ENCODE measurements around the gene TMEM176A.

The TMEM176A gene

GRCh38 chr7:150829426-150829825 lies 28.9 kb downstream of the TMEM176A start:
- Histone ChIP-seq H2AFZ (no peak overlapping the region), H3K27me3 (ENCODE audit: control insufficient read depth, insufficient read depth, low read length) (no peaks in the 10 kb centered on the region), H3K4me1 (no peaks in the 10 kb centered on the region), H3K9ac (no peak overlapping the region), H3K27ac (no peak overlapping the region), H3K79me2 (no peaks in the 10 kb centered on the region), H3K4me3 (ENCODE audit: low read depth, low read length) (no peak overlapping the region), H3K4me2 (ENCODE audit: low read length) (no peak overlapping the region), H3K36me3 (ENCODE audit: control insufficient read depth, insufficient read depth, low read length) (no peaks in the 10 kb centered on the region), H3K9me3 (ENCODE audit: control insufficient read depth, low read length) (no peaks in the 10 kb centered on the region)
- TF ChIP-seq, protein P1, sequence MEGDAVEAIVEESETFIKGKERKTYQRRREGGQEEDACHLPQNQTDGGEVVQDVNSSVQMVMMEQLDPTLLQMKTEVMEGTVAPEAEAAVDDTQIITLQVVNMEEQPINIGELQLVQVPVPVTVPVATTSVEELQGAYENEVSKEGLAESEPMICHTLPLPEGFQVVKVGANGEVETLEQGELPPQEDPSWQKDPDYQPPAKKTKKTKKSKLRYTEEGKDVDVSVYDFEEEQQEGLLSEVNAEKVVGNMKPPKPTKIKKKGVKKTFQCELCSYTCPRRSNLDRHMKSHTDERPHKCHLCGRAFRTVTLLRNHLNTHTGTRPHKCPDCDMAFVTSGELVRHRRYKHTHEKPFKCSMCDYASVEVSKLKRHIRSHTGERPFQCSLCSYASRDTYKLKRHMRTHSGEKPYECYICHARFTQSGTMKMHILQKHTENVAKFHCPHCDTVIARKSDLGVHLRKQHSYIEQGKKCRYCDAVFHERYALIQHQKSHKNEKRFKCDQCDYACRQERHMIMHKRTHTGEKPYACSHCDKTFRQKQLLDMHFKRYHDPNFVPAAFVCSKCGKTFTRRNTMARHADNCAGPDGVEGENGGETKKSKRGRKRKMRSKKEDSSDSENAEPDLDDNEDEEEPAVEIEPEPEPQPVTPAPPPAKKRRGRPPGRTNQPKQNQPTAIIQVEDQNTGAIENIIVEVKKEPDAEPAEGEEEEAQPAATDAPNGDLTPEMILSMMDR (IDR thresholded peaks at IDR 0.05): no peak

DNA sequence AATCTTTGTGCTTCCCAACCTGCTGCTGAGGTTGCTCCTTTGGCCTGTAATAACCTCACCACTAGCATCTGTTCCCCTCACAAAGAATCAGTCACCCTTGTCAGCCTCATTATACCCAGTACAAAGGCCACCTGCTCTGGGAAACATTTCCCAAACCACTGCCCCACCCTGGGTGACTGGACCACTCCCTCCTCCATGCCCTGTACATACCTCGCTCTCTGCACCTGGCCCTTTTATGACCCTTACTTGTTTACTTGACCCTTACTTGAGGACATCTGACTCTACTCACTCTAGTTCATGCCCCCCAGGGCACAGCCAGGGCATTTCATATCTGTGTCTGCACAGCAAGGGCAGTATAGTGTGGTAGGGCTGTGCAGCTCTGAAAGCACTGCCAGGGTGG lies 30.4 kb downstream of the TMEM176A start:
- no peak overlapping the region for H3K9ac ChIP-seq
- no peaks in the 10 kb centered on the region for H3K36me3 ChIP-seq (ENCODE audit: control insufficient read depth, insufficient read depth, low read length)
- no peaks in the 10 kb centered on the region for H3K4me1 ChIP-seq
- H3K27me3 ChIP-seq (ENCODE audit: control insufficient read depth, insufficient read depth, low read length): no peaks in the 10 kb centered on the region
- no peak overlapping the region for H2AFZ ChIP-seq
- H3K4me2 ChIP-seq (ENCODE audit: low read length): no peak overlapping the region
- H3K9me3 ChIP-seq (ENCODE audit: control insufficient read depth, low read length): no peaks in the 10 kb centered on the region
- TF ChIP-seq, protein P1 (IDR thresholded peaks at IDR 0.05): no peak
- no peaks in the 10 kb centered on the region for H3K79me2 ChIP-seq
- H3K27ac ChIP-seq: no peak overlapping the region
- H3K4me3 ChIP-seq (ENCODE audit: low read depth, low read length): no peak overlapping the region

DNA sequence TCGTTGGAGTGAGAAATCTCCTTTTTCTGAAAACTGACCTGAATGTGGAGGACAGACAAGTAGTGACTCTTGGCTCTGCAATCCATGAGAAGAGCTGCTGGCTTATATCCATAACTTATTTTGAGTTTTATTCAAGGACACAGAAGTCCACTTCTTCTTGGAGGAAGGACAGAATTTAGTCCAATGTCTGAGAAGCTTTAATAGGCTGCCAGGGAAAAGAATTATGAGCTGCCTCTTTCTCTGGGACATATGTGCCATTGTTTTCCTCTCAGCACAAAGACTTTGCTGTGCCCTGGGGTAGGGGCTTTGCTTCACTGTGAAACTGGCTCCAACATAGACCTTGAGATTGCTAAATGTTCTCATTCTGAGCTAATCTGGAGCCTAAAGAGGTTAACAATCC lies 31.3 kb downstream of the TMEM176A start:
- no peak overlapping the region for H3K27ac ChIP-seq
- TF ChIP-seq, protein P1 (IDR thresholded peaks at IDR 0.05): no peak
- no peaks in the 10 kb centered on the region for H3K79me2 ChIP-seq

DNA sequence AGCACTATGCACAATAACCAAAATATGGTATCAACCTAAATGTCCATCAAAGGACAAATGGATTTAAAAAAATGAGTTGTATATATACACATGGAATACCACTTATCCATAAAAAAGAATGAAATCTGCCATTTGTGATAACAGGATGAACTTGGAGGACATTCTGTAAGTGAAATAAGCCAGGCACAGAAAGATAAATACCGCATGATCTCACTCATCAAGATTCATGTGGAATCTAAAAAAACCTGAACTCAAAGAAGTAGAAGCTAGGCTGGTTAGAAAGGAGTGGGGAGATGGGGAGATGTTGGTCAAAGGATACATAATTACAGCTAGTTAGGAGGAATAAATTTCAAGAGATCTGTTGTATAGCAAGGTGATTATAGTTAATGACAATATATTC lies 34.5 kb downstream of the TMEM176A start:
- H3K9me3 ChIP-seq (ENCODE audit: control insufficient read depth, low read length): no peaks in the 10 kb centered on the region
- H3K4me3 ChIP-seq (ENCODE audit: low read depth, low read length): no peak overlapping the region
- no peak overlapping the region for H3K4me2 ChIP-seq (ENCODE audit: low read length)
- TF ChIP-seq, protein P1 (IDR thresholded peaks at IDR 0.05): no peak
- H3K79me2 ChIP-seq: no peaks in the 10 kb centered on the region
- no peak overlapping the region for H3K27ac ChIP-seq
- H2AFZ ChIP-seq: no peak overlapping the region
- no peaks in the 10 kb centered on the region for H3K27me3 ChIP-seq (ENCODE audit: control insufficient read depth, insufficient read depth, low read length)
- H3K4me1 ChIP-seq: no peaks in the 10 kb centered on the region
- no peak overlapping the region for H3K9ac ChIP-seq
- no peaks in the 10 kb centered on the region for H3K36me3 ChIP-seq (ENCODE audit: control insufficient read depth, insufficient read depth, low read length)

More for the DNA sequence above, 31.3 kb downstream of the TMEM176A start:
- Histone ChIP-seq H3K4me2 (ENCODE audit: low read length) (no peak overlapping the region), H3K36me3 (ENCODE audit: control insufficient read depth, insufficient read depth, low read length) (no peaks in the 10 kb centered on the region), H3K4me1 (no peaks in the 10 kb centered on the region), H3K9ac (no peak overlapping the region), H3K9me3 (ENCODE audit: control insufficient read depth, low read length) (no peaks in the 10 kb centered on the region), H3K4me3 (ENCODE audit: low read depth, low read length) (no peak overlapping the region), H2AFZ (no peak overlapping the region), H3K27me3 (ENCODE audit: control insufficient read depth, insufficient read depth, low read length) (no peaks in the 10 kb centered on the region)

GRCh38 chr7:150835702-150836280 lies 35.2 kb downstream of the TMEM176A start:
- Histone ChIP-seq H3K4me1 (no peaks in the 10 kb centered on the region), H3K4me3 (ENCODE audit: low read depth, low read length) (no peak overlapping the region), H3K27ac (no peak overlapping the region), H3K9ac (no peak overlapping the region), H2AFZ (no peak overlapping the region), H3K27me3 (ENCODE audit: control insufficient read depth, insufficient read depth, low read length) (no peaks in the 10 kb centered on the region), H3K9me3 (ENCODE audit: control insufficient read depth, low read length) (no peaks in the 10 kb centered on the region), H3K4me2 (ENCODE audit: low read length) (no peak overlapping the region), H3K79me2 (no peaks in the 10 kb centered on the region), H3K36me3 (ENCODE audit: control insufficient read depth, insufficient read depth, low read length) (no peaks in the 10 kb centered on the region)
- TF ChIP-seq, protein P1 (IDR thresholded peaks at IDR 0.05): no peak
